NCI-H2107 (cell line): ENCODE results near the gene MARCHF2.
"Not testable (repeated sequence)": the region's sequence is repeated elsewhere in the genome, so short reads cannot be mapped to it uniquely, and the experiment has no call there.

Source experiments
- DNase-seq: peaks from one replicate; lab custom pipeline; 2025; lab: John Stamatoyannopoulos, UW

MARCHF2 gene

DNA sequence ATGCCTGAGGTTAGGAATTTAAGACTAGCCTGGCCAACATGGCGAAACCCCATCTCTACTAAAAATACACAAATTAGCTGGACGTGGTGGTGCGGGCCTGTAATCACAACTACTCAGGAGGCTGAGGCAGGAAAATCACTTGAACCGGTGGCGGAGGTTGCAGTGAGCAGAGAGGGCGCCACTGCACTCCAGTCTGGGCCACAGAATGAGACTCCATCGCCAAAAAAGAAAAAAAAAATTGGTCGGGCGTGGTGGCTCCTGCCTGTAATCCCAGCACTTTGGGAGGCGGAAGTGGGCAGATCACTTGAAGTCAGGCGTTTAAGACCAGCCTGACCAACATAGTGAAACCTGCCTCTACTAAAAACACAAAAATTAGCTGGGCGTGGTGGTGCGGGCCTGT is 2.4 kb upstream of the MARCHF2 start:
- not testable (repeated sequence) for DNase-seq

DNA sequence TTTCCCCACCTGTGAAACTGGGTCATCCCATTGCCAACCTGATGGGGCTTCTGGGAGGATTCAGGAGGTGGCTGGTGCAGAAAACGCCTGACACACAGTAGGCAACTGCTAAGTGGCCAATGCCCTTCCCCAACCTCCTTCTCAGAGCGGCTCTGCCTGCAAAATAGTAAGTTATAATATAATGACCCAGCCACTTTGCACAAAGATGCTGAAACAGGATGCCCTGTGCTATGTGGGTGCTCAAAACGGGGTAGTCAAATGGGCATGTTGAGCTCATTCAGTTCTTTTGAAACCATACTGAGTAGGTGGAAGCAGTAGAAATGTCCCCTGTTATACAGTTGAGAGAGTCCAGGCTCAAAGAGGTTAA is 507 bp downstream of the MARCHF2 start:
- no peak for DNase-seq

DNA sequence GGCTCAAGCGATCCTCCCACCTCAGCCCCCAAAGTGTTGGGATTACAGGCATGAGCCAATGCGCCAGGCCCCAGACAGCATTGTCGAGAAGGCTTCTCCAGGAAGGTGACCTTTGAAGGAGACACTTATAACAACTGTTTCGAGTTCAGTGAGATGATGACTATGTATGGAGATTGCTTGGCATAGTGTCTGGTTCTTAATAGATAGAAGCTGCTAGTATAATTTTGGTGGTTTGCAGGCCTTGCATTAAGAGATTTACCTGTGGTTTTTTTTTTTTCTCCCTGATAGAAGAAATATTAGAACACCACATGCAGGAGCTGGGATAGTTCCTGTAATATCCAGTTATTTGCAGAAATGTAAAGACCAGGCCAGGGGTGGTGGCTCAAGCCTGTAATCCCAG is 3.7 kb downstream of the MARCHF2 start:
- DNase-seq, result no peak

DNA sequence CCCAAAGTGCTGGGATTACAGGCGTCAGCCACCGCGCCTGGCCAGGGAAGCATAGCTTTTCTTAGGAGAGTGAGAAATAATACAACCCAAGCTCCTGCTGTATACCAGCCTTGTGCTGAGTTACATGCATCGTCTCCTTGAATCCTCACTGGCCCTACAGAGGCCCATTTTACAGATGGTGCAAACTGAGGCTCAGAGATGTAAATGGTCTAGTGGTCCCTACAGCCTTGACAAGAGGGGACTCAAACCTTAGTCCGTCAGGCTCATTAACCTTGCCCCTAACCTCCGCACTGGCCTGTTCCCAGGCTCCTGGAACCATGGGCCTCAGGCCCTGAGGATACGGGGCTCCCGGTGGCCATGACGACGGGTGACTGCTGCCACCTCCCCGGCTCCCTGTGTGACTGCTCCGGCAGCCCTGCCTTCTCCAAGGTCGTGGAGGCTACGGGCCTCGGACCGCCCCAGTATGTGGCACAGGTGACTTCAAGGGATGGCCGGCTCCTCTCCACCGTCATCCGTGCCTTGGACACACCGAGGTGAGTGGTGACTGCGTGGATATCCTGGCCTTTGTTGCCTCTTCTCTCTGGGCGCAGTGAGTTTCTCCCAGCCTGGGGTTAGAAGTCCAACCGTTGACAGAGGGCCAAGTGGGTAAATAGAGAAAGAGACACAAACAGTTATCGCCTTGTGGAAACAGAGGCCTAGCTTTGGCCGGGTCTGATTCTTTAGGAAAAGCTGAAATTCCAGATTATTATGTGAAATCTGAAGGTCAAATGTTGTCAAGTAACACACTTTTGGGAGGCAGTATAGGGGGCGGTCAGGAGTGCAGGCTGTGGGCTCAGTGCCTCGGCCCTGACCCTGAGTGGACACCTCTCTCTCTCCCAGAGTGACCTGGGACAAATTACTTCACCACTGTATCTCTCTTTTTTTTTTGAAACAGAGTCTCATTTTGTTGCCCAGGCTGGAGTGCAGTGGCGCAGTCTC is 8.7 kb downstream of the MARCHF2 start:
- DNase-seq, result no peak

DNA sequence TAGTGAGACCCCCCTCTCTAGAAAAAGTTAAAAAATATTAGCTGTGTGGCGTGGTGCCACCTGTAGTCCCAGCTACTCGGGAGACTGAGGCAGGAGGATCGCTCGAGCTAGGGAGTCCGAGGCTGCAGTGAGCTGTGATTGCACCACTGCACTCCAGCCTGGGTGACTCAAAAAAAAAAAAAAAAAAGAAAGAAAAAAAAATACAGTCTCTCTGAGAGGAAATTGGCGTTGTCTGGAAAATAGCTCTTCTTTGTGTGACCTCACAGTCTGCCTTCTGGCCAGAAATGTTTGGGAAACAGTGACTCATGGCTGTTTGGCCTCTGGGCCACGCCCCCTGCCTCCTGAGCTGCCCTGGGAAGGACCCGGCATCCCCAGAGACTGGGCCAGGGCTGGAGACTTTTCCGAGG is 10.7 kb downstream of the MARCHF2 start:
- DNase-seq, result no peak

DNA sequence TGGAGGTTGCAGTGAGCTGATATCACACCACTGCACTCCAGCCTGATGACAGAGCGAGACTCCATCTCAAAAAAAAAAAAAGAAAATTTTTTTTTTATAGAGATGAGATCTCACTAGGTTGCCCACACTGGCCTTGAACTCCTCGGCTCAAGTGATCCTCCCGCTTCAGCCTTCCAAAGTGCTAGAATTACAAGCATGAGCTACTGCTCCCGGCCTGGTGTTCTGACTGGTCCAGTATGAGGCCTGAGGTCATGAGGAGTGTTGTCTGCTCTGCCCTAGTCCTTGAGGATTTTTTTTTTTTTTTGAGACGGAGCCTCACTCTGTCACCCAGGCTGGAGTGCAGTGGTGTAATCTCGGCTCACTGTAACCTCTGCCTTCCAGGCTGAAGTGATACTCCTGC is 12.2 kb downstream of the MARCHF2 start:
- not testable (repeated sequence) for DNase-seq

DNA sequence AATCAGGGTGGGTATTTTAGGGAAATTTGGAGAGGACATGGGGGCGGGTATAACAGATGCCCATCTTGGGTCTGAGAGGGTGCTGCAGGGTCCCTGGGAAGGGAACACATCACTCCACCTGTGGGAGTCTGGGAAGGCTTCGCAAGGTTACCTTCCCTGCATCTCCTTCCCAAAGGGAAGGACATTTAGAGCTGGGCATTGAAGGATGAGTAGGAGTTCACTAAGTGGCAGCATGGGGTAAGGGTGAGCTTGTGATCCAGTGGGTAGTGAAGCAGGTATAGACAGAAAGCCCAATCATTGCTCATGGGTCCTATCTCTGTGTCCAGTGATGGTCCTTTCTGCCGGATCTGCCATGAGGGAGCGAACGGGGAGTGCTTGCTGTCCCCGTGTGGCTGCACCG is 13.2 kb downstream of the MARCHF2 start:
- DNase-seq, result no peak

DNA sequence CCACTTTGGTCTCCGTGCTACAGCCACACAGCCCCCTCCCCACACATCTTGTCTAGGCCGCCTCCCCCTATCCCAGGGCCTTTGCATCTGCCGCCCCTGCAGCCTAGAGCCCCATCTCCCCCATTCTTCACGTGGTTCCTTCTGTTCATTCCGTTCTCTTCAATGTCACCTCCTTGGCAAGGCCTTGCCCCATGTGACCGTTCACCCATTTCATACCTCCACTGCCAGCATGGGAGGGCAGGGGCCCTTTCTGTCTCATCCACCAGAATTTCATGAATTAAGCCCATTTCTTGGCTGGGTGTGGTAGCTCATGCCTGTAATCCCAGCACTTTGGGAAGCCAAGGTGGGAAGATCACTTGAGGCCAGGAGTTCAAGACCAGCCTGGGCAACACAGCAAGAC is 15.9 kb downstream of the MARCHF2 start:
- no peak for DNase-seq

DNA sequence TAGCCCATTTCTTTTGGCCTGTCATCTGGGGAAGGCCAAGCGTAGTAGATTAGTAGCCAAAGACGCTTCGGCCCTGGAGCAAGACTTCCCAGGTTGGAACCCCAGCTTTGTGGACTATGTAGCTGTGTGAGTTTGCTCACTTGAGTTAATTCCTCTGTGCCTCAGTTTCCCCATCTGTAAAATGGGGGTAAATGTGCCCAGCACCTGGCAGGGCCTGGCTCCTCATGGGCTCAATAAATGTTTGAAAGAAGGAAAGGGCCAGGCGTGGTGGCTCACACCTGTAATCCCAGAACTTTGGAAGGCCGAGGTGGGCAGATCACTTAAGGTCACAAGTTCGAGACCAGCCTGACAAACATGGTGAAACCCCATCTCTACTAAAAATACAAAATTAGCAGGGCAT is 16.7 kb downstream of the MARCHF2 start:
- DNase-seq, result no peak

DNA sequence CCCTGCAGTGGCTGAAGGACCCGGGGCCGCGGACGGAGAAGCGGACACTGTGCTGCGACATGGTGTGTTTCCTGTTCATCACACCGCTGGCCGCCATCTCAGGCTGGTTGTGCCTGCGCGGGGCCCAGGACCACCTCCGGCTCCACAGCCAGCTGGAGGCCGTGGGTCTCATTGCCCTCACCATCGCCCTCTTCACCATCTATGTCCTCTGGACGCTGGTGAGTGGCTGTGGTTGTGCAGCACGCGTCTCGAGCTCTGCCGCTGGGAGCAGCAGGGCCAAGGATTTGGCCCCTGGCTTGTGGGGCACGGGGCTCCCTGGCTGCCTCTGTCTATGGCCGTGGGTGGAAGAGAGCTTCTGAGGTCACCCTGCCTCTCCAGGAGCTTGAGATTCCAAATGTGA is 17.5 kb downstream of the MARCHF2 start:
- no peak for DNase-seq

DNA sequence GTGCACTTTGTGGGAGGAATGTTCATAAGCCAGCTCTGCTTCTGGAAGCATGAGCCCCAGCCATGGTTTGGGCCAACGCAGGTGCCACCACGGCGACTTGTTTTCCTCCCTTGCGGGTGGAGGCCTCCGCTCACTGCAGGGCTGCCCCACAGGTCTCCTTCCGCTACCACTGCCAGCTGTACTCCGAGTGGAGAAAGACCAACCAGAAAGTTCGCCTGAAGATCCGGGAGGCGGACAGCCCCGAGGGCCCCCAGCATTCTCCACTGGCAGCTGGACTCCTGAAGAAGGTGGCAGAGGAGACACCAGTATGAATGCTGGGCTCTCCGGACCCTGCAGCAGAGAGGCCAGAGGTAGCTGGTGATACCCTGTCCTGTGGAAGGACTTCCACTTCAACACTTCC is 25.1 kb downstream of the MARCHF2 start:
- no peak for DNase-seq

DNA sequence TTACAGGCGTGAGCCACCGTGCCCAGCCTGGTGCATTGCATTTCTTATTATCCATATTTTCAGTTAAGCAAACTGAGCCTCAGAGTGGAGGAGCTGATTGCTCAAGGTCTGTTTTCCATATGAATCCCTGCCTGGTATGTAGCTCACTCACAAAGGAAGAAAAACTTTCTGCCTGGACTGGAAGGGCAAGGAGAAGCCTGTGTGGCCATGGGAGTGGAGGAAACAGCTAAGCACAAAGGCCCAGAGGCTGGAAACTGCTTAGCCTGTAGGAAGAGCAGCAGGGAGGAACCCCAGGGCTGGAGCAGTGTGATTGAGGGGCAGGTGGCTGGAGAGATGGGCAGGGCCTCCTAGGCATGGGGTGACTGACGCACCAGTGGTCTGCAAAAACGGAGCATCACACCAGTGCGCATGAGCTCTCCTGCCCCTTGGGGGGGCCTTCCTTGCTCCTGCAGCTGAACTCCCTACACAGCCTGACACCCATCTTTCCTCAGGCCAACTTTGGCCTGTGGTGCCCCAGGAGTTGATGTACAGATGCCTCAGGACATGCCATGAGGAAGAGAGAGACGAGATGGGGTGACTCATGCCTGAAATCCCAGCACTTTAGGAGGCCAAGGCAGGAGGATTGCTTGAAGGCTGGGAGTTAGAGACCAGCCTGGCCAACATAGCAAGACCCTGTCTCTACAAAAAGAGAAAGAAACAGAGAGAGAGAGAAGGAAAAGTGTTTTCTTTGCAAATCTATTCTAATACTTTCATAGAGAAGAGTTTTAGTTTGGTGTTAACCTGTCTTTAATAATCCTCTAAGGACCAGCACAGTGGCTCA is 28.8 kb downstream of the MARCHF2 start:
- DNase-seq, result no peak

DNA sequence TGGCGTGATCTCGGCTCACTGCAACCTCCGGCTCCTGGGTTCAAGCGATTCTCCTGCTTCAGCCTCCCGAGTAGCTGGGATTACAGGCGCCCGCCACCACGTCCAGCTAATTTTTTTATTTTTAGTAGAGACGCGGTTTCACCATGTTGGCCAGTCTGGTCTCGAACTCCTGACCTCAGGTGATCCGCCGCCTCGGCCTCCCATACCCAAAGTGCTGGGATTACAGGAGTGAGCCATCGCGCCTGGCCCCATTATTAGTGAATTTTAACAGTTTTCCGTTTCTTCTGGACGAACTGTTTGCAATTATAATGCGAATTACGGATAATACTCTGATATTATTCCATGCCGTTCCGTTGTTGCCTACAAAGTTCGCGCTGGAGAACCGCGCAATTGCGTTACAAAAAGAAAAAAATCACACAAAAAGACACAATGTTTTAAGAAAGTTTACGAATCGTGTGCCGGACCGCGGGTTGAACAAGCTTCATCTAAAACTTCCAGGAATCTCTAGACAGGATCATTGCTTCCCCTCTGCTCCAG is 31.1 kb downstream of the MARCHF2 start:
- DNase-seq, result not testable (repeated sequence)

DNA sequence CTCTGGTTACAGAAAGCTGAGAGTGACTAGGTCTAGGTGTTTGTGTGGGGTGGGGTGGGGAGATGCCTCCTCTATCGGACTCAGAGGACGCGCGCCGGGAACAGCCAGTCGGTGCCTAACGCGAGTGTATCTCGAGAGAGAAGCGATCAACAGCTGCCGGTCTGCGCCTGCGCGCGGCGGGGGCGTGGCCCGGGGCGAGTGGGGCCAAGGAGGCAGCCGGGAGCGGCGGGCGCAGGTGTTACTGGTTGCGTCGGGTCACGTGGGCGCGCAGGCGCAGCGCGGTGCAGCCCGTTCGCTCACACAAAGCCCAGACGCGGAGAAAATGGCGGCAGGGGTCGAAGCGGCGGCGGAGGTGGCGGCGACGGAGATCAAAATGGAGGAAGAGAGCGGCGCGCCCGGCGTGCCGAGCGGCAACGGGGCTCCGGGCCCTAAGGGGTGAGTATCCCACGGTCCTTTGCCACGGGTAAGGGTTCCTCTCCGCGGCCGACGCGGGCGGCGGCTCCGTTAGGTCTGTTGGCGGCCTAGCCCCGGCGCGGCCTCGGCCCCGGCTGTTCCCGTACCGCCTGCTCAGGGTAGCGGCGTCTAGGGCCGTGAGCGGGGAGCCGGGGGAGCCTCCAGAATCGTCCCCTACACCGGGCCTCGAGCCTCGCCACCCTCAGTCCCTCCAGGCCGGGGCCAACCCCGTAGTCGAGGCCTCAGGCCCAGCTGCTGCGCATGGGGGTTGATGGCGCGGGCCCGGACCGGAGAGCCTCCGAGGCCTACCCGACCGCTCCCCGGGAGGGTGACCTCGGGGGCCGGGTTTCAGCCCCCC is 31.8 kb downstream of the MARCHF2 start, which contains the start of gene HNRNPM:
Gene HNRNPM, plus strand, starts transcription at position 299 of the 811 bp plus-strand sequence. Its CDS starts 24 bp downstream, at position 323.
- peak; percentile 98 for DNase-seq

DNA sequence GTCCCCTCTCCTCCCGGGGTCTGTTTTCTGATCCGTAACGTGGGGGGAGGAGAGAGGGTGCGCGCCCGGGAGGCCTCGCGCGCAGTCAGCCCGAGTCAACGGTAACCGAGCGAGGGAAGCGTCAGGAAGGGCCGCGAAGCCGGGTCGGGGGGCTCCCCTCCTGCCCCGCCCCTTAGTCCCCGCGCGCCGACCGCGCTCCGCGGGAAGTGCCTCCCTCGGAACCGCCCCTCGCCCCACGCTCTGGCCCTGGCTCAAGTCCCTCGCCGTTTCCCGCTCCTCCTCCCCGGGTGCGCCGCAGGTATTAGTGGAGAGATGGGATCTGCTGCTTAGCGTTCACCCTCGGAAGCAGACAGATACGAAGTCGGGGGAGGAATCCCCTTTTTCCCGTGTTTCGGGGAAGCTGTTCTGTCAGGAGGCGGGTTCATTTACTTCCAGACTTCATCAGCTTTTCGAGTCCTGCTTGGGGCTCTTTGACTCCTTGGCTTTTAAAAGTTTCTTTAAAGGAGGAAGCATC is 32.4 kb downstream of the MARCHF2 start:
- no peak for DNase-seq

DNA sequence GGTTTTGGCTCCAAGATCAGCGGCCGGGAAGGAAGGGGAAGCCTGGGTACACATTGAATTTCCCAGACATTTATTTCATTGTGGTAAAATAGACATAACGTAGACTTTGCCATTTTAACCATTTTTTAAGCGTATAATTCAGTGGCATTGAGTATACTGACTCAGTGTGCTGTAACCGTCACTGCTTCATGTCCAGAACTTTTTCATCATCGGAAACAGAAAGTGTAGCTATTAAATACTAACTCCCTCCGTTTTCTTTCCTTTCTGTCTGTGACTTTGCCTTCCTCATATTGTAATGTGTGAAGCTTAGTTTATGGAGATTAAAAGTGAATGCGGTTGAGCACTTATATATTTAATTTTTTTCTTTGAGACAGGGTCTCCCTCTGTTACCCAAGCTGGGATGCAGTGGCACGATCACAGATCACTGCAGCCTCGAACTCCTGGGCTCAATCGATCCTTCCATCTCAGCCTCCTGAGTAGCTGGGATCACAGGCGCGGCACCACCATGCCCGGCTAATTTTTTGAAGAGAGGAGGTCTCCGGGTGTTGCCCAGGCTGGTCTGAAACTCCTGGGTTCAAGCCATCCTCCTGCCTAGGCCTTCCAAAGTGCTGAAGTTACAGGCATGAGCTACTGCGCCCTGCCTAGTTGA is 33.1 kb downstream of the MARCHF2 start:
- DNase-seq, result no peak

DNA sequence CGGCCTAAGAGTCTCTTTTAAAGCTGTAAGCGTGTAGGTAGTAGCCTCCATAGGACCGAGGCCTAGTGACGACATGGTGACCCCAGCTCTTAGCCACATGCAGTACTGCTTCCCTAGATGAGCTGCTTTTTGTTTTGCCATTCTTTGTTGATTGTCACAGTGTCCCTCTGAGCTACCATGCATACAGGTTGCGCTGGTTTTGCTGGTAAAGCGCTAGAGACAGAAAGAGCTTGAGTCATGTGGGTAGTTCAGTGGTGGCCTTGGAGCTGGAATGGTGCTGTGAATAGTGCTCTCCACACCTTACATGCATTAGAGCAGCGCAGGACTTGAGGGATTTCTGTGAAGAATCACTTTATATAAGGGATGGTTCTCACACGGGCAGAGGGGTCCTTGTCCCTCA is 36.7 kb downstream of the MARCHF2 start:
- DNase-seq, result no peak

DNA sequence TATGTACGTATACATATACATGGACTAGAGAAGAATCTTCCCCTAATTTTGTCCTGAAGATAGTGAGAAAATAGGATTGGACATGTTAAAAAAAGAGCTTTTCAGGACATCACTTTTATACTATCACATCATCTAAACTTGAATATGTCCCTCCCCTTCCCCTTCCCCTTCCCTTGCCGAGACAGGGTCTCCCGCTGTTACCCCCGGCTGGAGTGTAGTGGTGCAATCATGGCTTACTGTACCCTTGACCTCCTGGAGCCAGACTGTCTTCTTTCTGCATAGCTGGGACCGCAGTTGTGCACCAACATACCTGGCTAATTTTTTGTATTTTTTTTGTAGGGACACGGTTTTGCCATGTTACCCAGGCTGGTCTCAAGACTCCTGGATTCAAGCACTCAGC is 38.3 kb downstream of the MARCHF2 start:
- DNase-seq, result no peak

DNA sequence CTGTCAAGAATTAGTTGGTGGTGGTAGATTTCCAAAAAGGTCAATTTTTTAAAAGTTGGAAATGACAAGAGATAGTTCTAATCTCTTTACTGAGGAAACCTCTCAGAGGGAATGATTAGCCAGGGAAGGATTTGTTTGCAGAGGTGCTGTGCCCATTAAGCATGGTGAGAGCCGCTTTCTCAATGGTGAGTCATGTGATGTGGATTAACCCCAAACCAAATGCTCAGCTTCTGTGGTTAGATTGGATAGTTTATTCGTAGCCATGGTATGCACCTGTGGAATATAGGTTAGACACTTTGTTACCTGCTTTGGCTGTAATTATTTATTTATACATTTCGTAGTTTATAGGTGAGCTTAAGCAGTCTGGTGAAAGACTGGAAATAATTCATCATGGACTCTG is 38.8 kb downstream of the MARCHF2 start:
- no peak for DNase-seq

DNA sequence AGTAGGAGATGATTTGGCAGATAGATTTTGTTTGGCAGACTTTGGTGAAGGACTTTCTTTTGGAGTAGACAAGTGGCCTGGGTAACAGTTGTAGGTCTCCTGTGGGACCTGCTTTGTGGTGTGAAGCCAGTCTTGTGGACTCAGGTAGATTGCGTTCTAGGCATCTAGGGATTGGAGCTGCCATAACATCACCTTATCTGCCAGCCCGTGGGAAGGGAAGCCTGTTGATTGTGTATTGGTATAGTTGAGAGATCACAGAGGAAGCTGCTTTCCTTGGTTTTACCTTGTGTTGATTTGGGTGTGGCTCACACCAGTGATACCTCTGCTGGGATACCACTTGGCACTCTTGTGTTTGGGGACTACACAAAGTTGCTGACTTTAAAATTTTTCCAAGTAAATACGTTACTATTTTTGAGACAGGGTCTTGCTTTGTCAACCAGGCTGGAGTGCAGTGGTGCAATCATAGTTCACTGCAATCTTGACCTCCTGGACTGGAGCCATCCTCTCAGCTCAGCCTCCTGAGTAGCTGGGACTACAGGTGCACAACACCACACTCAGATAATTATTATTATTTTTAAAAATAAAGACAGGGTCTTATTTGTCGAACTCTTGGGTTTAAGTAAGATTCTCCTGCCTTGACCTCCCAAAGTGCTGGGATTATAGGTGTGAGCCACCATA is 39.5 kb downstream of the MARCHF2 start:
- no peak for DNase-seq

DNA sequence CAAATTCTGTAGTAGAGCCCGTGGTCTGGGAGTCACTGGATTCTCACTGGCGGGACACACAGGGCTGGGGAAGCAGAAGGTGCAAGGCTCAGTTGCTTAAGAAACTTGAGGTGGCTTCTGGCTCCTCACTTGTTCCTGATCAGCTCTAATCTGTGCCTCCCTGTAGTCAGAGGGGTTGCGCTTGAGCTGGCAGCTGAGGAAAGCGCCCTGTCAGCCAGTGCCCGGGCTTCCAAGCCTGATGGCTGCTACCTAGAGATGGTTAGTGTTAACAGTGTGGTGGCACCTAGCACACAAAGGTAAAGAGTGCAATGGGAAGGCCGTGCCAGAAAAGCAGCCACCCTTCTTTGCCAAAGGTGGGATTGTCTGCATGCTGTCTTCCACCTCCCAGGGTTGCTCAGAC is 40.5 kb downstream of the MARCHF2 start:
- no peak for DNase-seq
